ENCODE data around the gene ZFYVE27.

GRCh38 chr10:97805949-97806348 lies 69.0 kb downstream of the ZFYVE27 start:
- TF ChIP-seq CTCF (IDR thresholded peaks at IDR 0.05) (no peak), EP300 (IDR thresholded peaks at IDR 0.05) (no peak), POLR2A (IDR thresholded peaks at IDR 0.05) (no peak), POLR2AphosphoS5 (IDR thresholded peaks at IDR 0.05) (no peak)

Data from stomach (tissue), 4 donors.